Measurements from ENCODE around the gene RORB. TPM values are rescaled to one million over a fixed set of nuclear protein-coding genes. Genes with fewer than 3 reads are reported as not detected.

Gene RORB
- total RNA-seq, 6 experiments from 2014 or later = not detected

DNA sequence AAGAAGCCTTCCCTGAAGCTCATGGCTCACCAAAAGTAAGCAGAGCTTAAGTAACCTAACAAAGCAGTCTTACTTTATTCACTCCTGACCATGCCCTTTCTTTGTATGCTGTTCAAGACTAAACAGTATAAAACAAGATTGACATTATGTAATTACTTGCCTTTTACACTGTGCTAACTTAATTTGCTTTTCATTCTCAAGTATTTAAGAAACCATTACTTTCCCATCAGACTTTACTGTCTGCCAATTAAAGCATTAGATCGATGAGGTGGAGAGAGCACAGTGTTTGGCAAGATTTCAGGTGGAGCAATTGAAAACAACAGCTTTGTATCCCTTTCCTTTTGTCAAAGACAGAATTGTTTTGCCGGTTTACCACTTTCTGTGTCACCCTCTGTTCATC is 98.2 kb downstream of the RORB start:
- Mint-ChIP-seq H3K27ac (no peak overlapping the region), H3K27me3 (ENCODE audit: insufficient read depth) (no peaks in the 10 kb centered on the region), H3K36me3 (ENCODE audit: low read depth) (no peaks in the 10 kb centered on the region), H3K9me3 (peaks cover 12% of the 10 kb centered on the region), H3K4me1 (ENCODE audit: low read depth) (no peaks in the 10 kb centered on the region), H3K4me3 (no peak overlapping the region)
- no peak for DNase-seq
- no peak for TF ChIP-seq CTCF (IDR thresholded peaks at IDR 0.05)

- H3K4me3 Mint-ChIP-seq = no peak overlapping the region
- 0 out of 2 replicates have a peak, but pooled peaks cover 6% of the 10 kb centered on the region for H3K9me3 Mint-ChIP-seq
- no peaks in the 10 kb centered on the region; the same call in 1 of the 2 replicates for H3K27me3 Mint-ChIP-seq (ENCODE audit: insufficient read depth)
- no peak for TF ChIP-seq CTCF (IDR thresholded peaks at IDR 0.05)
- DNase-seq = no peak
- no peaks in the 10 kb centered on the region for H3K36me3 Mint-ChIP-seq (ENCODE audit: low read depth)
- H3K4me1 Mint-ChIP-seq (ENCODE audit: low read depth) = no peaks in the 10 kb centered on the region
- no peak overlapping the region for H3K27ac Mint-ChIP-seq
These were observed 101.7 kb downstream of the RORB start for GRCh38 chr9:74598874-74599273.

GRCh38 chr9:74609671-74610405 is 112.7 kb downstream of the RORB start:
- Mint-ChIP-seq H3K36me3 (ENCODE audit: low read depth) (no peaks in the 10 kb centered on the region), H3K9me3 (peaks cover 16% of the 10 kb centered on the region; the same call in 1 of the 2 replicates), H3K27me3 (ENCODE audit: insufficient read depth) (no peaks in the 10 kb centered on the region), H3K4me1 (ENCODE audit: low read depth) (no peaks in the 10 kb centered on the region), H3K4me3 (no peak overlapping the region), H3K27ac (no peak overlapping the region)
- TF ChIP-seq CTCF (IDR thresholded peaks at IDR 0.05) = no peak
- DNase-seq = no peak

- peaks cover 16% of the 10 kb centered on the region for H3K9me3 Mint-ChIP-seq
- TF ChIP-seq CTCF (IDR thresholded peaks at IDR 0.05) = no peak
- no peaks in the 10 kb centered on the region for H3K36me3 Mint-ChIP-seq (ENCODE audit: low read depth)
- no peak overlapping the region for H3K27ac Mint-ChIP-seq
- H3K27me3 Mint-ChIP-seq (ENCODE audit: insufficient read depth) = no peaks in the 10 kb centered on the region
- no peak overlapping the region for H3K4me3 Mint-ChIP-seq
- H3K4me1 Mint-ChIP-seq (ENCODE audit: low read depth) = no peaks in the 10 kb centered on the region
- no peak for DNase-seq
These were observed 113.5 kb downstream of the RORB start for GRCh38 chr9:74610523-74611061.

DNA sequence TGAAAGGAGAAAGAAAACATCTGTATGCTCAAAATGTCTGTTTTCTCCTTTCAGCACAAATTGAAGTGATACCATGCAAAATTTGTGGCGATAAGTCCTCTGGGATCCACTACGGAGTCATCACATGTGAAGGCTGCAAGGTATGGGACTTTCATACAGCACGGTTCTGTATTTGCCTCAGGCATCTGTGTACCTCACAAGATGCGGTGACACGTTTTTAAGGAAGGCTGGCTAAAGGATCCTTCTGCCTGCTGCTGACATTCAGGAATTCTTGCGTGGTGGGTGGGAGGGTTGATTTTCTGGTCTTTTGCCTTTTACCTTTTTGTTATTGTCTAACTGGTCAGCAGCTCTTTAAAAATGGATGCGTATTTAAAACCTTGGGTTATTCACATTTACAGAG is 133.1 kb downstream of the RORB start:
- no peak for DNase-seq
- Mint-ChIP-seq H3K27me3 (ENCODE audit: insufficient read depth) (peaks cover 1% of the 10 kb centered on the region; the same call in 1 of the 2 replicates), H3K27ac (no peak overlapping the region), H3K36me3 (ENCODE audit: low read depth) (no peaks in the 10 kb centered on the region), H3K4me3 (no peak overlapping the region), H3K4me1 (ENCODE audit: low read depth) (no peaks in the 10 kb centered on the region), H3K9me3 (peaks cover 4% of the 10 kb centered on the region; the same call in 1 of the 2 replicates)
- no peak for TF ChIP-seq CTCF (IDR thresholded peaks at IDR 0.05)

Measured in HFFc6 (cell line).